Stimulated activated CD4-positive, alpha-beta T cell treated with anti-CD3 and anti-CD28 coated beads, TNF-alpha, amount 100 ng/mL, for 4 hours (primary cell): ENCODE data around the gene PA2G4.
"Not testable (repeated sequence)": the region's sequence is repeated elsewhere in the genome, so short reads cannot be mapped to it uniquely, and the experiment has no call there.

ENCODE experiments used
- DNase-seq, 3 experiments: peaks; one replicate each; pipeline ENCODE4 v3.0.0-alpha.2; 2020; ENCODE audit warnings: low read depth in 3 of 3

PA2G4 gene

GRCh38 chr12:56099787-56100186 lies 4.6 kb upstream of the PA2G4 start:
- DNase-seq = no peak

- DNase-seq = no peak
Observed at GRCh38 chr12:56101045-56101444, 3.3 kb upstream of the PA2G4 start.

- DNase-seq = no peak
Observed at GRCh38 chr12:56102683-56103065, 1.7 kb upstream of the PA2G4 start.

GRCh38 chr12:56103066-56103711 lies 1.2 kb upstream of the PA2G4 start:
- no peak for DNase-seq

GRCh38 chr12:56103823-56104108 lies 593 bp upstream of the PA2G4 start:
- no peak for DNase-seq

- peak in 1 of 3 experiments; percentile 15 for DNase-seq
Observed at GRCh38 chr12:56104815-56105608, 653 bp downstream of the PA2G4 start.

- no peak for DNase-seq
Observed at GRCh38 chr12:56105609-56105902, 1.2 kb downstream of the PA2G4 start.

- DNase-seq = no peak
Observed at GRCh38 chr12:56107242-56107641, 2.9 kb downstream of the PA2G4 start.

- DNase-seq = no peak
Observed at GRCh38 chr12:56110571-56110970, 6.2 kb downstream of the PA2G4 start.

- no peak for DNase-seq
Observed at GRCh38 chr12:56114084-56114483, 9.7 kb downstream of the PA2G4 start.

GRCh38 chr12:56115329-56115728 lies 11.0 kb downstream of the PA2G4 start:
- DNase-seq = no peak

- DNase-seq = peak; percentile 87 to 92 (median 90)
Observed at GRCh38 chr12:56116267-56117081, 12.1 kb downstream of the PA2G4 start, which contains the start of gene RPL41. Gene RPL41 (plus strand): TSS chr12:56116633.

GRCh38 chr12:56117082-56117706 lies 12.8 kb downstream of the PA2G4 start:
- not testable (repeated sequence) for DNase-seq

- DNase-seq = peak; percentile 85 to 96 (median 93)
Observed at GRCh38 chr12:56117778-56118687, 13.7 kb downstream of the PA2G4 start, which contains the start of gene ZC3H10. Gene ZC3H10 (plus strand): TSS chr12:56118266. CDS start chr12:56120563, 2,297 bp downstream.

- DNase-seq = no peak
Observed at GRCh38 chr12:56118688-56119357, 14.5 kb downstream of the PA2G4 start.

GRCh38 chr12:56119361-56119796 lies 15.0 kb downstream of the PA2G4 start:
- peak in 1 of 3 experiments; percentile 28 for DNase-seq

- no peak for DNase-seq
Observed at GRCh38 chr12:56120158-56120846, 15.9 kb downstream of the PA2G4 start.

GRCh38 chr12:56121204-56121870 lies 17.0 kb downstream of the PA2G4 start:
- DNase-seq = no peak

- DNase-seq = no peak
Observed at GRCh38 chr12:56122637-56123036, 18.3 kb downstream of the PA2G4 start.
